Measurements from ENCODE around the gene RIOX2. TPM values are rescaled to one million over a fixed set of nuclear protein-coding genes. Genes with fewer than 3 reads are reported as not detected.

RIOX2 gene
- total and polyA plus RNA-seq, 2 of the 8 experiments (the other 6 are each of a cell fraction or from before 2014, with no cell fraction given): 3.8 to 16.4 TPM

DNA sequence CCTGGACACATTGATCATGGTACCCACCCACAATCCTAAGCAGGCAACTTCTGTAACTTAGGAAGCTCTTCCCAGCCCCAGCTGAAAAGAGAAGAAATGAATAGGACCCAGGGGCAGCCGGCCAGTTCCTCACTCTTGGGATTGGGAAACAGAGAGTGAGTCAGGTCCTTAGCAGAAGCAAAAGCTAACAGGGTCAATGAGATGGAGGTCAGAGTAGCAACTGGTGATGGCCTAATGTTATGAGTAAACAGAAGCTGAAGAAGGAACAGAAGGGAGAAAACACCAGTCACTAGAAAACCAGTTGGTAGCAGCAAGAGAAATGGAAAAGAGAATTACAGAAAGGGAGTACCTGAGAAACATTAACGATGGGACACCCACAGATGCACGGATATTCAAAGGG lies 20.0 kb downstream of the RIOX2 start:
- no peak overlapping the region for H3K4me2 ChIP-seq (ENCODE audit: insufficient read depth in 1 of 2, low read depth in 2 of 2, low read length in 2 of 2)
- no peak overlapping the region for H2AK5ac ChIP-seq (ENCODE audit: low read depth, low read length)
- no peak overlapping the region for H3K18ac ChIP-seq (ENCODE audit: extremely low read depth, low read length)
- no peak overlapping the region for H2BK12ac ChIP-seq (ENCODE audit: low read depth, low read length)
- ChIA-PET POLR2A (ENCODE audit: partially characterized antibody) (no interaction called here), CTCF (ENCODE audit: partially characterized antibody) (interaction anchor here (0.9 to 1.5 kb wide), 5 partner anchors 13 to 156 kb away, joined by 3 to 8 read pairs (median 4); no protein-coding TSS in a partner anchor)
- H4K8ac ChIP-seq (ENCODE audit: extremely low read depth, insufficient read depth, low read length): no peak overlapping the region
- no peaks in the 10 kb centered on the region for H3K79me2 ChIP-seq (ENCODE audit: control insufficient read depth in 1 of 2, insufficient read depth in 2 of 2, low read length in 2 of 2)
- H4K20me1 ChIP-seq (replicated peaks in 1 of 2; ENCODE audit: control insufficient read depth in 1 of 2, insufficient read depth in 2 of 2, low read length in 2 of 2): no peaks in the 10 kb centered on the region
- H3K9me3 ChIP-seq (ENCODE audit: insufficient read depth in 2 of 2, low read depth in 1 of 2, low read length in 1 of 2): no peaks in the 10 kb centered on the region
- no peak overlapping the region for H4K91ac ChIP-seq (replicated peaks; ENCODE audit: insufficient read length, low read length)
- H3K4me1 ChIP-seq (replicated peaks in 1 of 4; ENCODE audit: control insufficient read depth in 3 of 4, insufficient read depth in 4 of 4, low read length in 3 of 4): no peaks in the 10 kb centered on the region
- H3K56ac ChIP-seq (replicated peaks; ENCODE audit: insufficient read length, low read depth, low read length): no peak overlapping the region
- peaks cover 0 to 4% (median under 1%) of the 10 kb centered on the region in 4 experiments; a peak in 2 of 8 replicates for H3K36me3 ChIP-seq (ENCODE audit: control insufficient read depth in 2 of 4, insufficient read depth in 4 of 4, low read length in 3 of 4)
- no peak overlapping the region for H2BK5ac ChIP-seq (ENCODE audit: low read depth, low read length)
- H3K9ac ChIP-seq (replicated peaks in 1 of 4; ENCODE audit: extremely low read depth in 1 of 4, low read depth in 3 of 4, low read length in 3 of 4): no peak overlapping the region
- H4K5ac ChIP-seq (ENCODE audit: insufficient read length, low read depth, low read length): no peak overlapping the region
- no peak overlapping the region for H2BK120ac ChIP-seq (replicated peaks; ENCODE audit: low read depth, low read length)
- H2BK15ac ChIP-seq (ENCODE audit: low read length): no peak overlapping the region
- H3K23ac ChIP-seq (ENCODE audit: insufficient read length): no peak overlapping the region
- no peak overlapping the region for H3K4ac ChIP-seq (replicated peaks; ENCODE audit: insufficient read length, low read depth, low read length)
- FAIRE-seq (no peak), DNase-seq (ENCODE audit: low read depth in 1 of 2, low spot score in 2 of 2) (no peak)
- no peak overlapping the region for H3K27ac ChIP-seq (ENCODE audit: low read depth, low read length)
- H3K27me3 ChIP-seq (replicated peaks in 1 of 4; ENCODE audit: control insufficient read depth in 3 of 4, extremely low read depth in 1 of 4, insufficient read depth in 3 of 4, low read length in 3 of 4): no peaks in the 10 kb centered on the region
- 95% methylated on average over 3 of the region's 3 CpGs; no CpG with 5 or more reads in 1 of the 2 experiments for WGBS, 2 experiments (ENCODE audit: extremely low coverage in 1 of 2, insufficient coverage in 1 of 2, insufficient read length in 1 of 2, insufficient replicate concordance in 2 of 2, low coverage in 1 of 2, low lambda C conversion rate in 2 of 2, missing lambda C conversion rate in 1 of 2)
- H2BK20ac ChIP-seq (ENCODE audit: low read length): no peak overlapping the region
- H3K14ac ChIP-seq (ENCODE audit: insufficient read length): no peak overlapping the region
- H2AFZ ChIP-seq (ENCODE audit: low read length): no peak overlapping the region
- H3K23me2 ChIP-seq (ENCODE audit: low read depth, low read length): no peaks in the 10 kb centered on the region
- H3K79me1 ChIP-seq (ENCODE audit: low read depth, low read length): no peaks in the 10 kb centered on the region
- H3K4me3 ChIP-seq (ENCODE audit: extremely low read depth in 1 of 4, insufficient read depth in 2 of 4, low read depth in 3 of 4, low read length in 4 of 4): no peak overlapping the region
- TF ChIP-seq SRF (IDR thresholded peaks at IDR 0.05; ENCODE audit: low read depth, low read length) (no peak), CEBPB (IDR thresholded peaks at IDR 0.05; ENCODE audit: low read depth, low read length) (no peak), NRF1 (IDR thresholded peaks at IDR 0.05; ENCODE audit: low read depth, low read length) (no peak), SAP30 (IDR thresholded peaks at IDR 0.05; ENCODE audit: insufficient read depth, insufficient replicate concordance, low read length) (no peak), FOSL1 (IDR thresholded peaks at IDR 0.05; ENCODE audit: insufficient read depth, low read depth, low read length) (no peak), PHF8 (conservative IDR thresholded peaks at IDR 0.05; ENCODE audit: low read depth, low read length) (no peak), NANOG (IDR thresholded peaks at IDR 0.05; ENCODE audit: insufficient read depth, low read depth, low read length, poor library complexity, severe bottlenecking) (no peak), KDM4A (IDR thresholded peaks at IDR 0.05; ENCODE audit: low read depth, low read length, severe bottlenecking) (no peak), GABPA (IDR thresholded peaks at IDR 0.05; ENCODE audit: borderline replicate concordance, insufficient read depth, low read length) (no peak), CHD2 (IDR thresholded peaks at IDR 0.05; ENCODE audit: low read length) (no peak), TBP (IDR thresholded peaks at IDR 0.05; ENCODE audit: low read depth, low read length) (no peak)
- TF ChIP-seq, protein P1, sequence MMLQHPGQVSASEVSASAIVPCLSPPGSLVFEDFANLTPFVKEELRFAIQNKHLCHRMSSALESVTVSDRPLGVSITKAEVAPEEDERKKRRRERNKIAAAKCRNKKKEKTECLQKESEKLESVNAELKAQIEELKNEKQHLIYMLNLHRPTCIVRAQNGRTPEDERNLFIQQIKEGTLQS (IDR thresholded peaks at IDR 0.05; ENCODE audit: insufficient read depth, low read depth, low read length): no peak
- TF ChIP-seq, protein P2, sequence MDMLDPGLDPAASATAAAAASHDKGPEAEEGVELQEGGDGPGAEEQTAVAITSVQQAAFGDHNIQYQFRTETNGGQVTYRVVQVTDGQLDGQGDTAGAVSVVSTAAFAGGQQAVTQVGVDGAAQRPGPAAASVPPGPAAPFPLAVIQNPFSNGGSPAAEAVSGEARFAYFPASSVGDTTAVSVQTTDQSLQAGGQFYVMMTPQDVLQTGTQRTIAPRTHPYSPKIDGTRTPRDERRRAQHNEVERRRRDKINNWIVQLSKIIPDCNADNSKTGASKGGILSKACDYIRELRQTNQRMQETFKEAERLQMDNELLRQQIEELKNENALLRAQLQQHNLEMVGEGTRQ (IDR thresholded peaks at IDR 0.05; ENCODE audit: low read length): no peak
